Measurements from ENCODE around the gene HOXB2.

The HOXB2 gene

DNA sequence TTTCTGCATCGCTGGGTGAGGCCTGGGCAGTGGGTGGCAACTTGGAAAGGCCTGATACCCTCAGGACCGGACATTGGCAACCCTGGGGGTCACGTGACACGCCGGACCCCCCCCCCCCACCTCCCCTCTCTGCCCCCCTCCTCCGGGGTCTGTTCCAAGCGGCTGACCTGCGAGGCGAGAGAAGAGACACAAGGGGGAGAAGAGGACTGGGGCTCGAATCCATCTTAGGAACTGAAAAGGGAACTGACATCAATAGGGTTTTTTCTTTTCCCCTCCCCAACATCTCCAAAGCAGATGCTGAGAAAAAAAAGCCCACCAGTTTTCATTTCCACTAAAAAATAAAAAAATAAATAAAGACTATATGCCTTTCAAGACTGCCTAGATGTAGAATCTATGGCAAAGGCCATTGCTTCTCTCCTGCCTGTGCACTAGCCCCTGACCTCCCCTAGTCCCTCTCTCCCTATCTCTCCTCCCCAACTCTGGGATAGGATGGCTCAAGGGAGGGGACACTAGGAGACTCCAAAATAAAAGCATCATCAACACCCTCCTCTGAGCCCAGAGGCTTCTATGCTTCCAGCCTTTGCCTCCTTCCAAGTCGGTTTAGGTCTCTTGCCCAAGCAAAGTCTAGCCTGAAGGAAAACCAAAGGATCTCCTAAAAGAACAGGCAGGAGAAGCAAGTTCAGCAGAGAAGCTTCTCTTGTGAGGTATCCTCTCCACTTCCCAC is 7.7 kb upstream of the HOXB2 start:
- DNase-seq (ENCODE audit: low spot score): no peak

- no peak for DNase-seq (ENCODE audit: low spot score)
Measured at GRCh38 chr17:48551596-48552465, 6.9 kb upstream of the HOXB2 start.

DNA sequence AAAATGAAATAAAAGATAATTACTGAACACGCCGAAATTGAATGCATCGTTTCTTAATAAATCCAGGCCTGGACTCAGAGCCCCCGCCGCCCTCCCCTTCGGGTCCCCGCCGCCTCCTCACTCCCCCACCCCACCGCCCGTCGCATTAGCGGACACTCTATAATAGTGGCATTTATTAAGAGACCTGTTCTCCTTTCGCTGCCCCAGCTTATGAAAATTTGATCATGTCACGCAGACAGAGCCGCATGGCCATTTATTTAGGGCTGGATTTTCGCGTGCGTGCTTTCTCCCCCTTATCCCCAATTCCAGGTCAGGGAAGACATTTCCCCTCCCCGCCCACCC is 6.3 kb upstream of the HOXB2 start:
- no peak for DNase-seq (ENCODE audit: low spot score)

DNA sequence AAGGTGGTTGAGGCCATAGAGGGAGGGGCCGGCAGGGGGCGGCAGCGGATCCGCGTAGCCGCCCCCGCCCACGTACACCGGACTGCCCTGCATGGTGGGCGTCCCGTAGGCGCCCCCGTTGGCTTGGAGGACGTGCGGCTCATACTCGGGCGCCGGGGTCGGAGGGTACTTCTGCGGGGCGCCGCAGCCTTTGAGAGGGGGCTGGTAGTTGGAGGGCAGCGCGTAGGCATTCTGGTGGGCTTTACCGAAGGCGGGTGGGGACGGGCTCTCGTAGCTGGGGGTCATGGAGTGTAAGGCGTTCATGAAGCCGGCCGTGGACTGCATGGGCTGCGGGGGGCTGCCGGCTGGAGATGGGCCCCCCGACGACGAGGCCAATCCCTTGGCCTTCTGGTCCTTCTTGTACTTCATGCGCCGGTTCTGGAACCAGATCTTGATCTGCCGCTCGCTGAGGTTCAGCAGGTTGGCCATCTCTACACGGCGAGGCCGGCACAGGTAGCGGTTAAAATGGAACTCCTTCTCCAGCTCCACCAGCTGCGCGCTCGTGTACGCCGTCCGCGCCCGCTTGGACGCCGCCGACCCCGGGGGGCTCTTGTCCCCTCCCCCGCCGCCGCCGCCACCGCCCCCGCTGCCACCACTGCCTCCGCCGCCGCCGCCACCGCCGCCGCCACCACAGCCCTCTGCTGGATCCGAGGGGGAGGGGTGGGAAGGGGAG is 5.7 kb upstream of the HOXB2 start:
- DNase-seq (ENCODE audit: low spot score): no peak

DNA sequence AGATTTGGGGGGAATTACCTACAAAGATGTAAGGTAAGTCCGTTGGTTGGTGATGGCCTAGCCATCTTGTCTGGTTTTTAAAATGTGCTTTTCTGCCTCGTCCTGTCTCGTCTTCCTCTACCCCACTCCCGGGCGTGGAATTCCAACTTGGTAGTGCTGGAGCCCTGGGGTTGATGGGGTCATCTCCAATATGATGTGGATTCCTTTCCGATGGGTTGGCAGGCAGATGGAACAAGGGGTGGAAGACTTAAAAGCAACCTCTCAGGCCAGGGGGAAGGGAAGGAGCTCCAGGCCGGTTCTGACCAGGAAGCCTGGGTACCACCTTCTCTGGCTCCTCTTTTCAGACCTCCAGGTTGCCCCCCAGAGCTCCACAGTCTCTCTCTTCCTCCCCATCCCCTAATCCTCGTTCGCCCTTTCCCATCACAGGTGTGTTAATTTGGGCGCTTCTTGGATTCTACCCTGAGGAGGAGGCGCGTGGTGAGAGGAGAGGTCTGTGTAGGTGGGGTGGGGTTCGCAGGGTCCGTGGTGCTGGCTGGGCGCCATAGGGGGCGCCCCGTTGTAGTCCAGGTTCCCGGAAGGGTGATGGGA is 5.1 kb upstream of the HOXB2 start:
- no peak for DNase-seq (ENCODE audit: low spot score)

GRCh38 chr17:48549281-48549630 is 4.3 kb upstream of the HOXB2 start:
- DNase-seq (ENCODE audit: low spot score): no peak

DNA sequence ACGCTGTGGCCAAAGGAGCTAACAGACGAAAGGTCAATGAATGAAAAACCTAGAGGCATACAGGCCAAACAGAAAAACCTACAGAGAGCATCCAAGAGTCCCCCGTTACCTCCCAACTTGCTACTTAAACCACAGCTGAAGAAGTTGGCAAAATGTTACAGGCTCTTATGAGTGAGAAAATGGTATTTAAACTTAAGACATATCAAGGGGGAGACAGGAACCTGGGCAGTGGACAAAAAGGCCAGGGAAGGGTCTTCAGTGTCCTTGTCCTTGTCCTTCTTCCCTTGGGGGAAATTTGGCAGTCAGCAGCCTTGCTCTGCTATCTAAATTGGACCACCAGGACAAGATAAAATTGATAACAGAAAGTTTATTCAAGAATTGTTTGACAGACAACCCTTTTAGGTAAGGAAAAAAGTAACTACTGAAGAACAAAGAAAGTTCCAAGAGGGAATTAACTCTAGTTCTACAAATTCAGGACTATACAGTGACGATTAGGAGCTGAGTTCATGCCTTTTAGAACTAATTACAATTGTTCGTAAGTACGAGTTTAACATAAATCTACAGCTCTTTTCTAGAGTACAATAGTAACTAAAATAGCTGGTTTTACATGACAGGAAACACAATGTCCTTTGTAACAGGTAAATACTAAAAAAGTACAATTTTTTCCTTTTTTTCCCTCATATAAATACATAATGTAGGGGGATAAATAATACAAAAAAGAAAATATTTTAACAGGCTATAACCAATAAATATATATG is 3.8 kb upstream of the HOXB2 start:
- no peak for DNase-seq (ENCODE audit: low spot score)

DNA sequence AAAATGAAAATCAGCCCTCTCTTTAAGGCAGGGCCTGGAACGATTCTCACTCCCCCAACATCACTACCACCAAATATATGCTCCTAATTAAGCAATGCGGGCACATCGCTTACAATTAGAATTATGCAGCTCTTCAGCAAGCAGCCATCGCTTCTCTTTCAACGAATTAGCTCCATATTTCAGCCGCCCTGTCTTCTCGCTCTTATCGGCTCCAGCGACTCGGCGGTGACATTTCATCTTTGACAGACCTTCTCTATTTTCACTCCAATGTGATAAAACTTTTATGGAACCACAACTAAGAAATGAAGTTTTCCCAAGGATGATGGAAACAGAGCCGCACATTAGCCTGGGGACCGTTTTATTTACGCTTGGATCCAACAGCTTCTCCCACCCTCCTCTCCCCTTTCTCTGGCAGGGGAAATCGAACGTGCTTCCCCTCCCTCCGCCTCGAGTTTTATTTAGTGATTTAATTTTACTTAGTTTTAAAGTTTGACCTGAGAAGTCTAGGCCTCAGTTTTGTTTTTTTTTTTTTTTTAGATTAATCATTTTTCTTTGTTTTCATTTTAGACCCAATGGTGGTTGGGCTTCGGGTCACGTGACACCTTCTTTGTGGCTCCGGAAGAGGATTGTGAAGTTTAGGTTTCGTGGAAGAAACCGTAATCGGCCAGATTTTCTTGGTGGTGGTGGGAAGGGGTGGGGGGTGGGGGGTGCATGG is 3.1 kb upstream of the HOXB2 start:
- DNase-seq (ENCODE audit: low spot score): no peak

- no peak for DNase-seq (ENCODE audit: low spot score)
Measured at GRCh38 chr17:48546924-48547807, 2.3 kb upstream of the HOXB2 start.

- no peak for DNase-seq (ENCODE audit: low spot score)
Measured at GRCh38 chr17:48546137-48546923, 1.4 kb upstream of the HOXB2 start.

DNA sequence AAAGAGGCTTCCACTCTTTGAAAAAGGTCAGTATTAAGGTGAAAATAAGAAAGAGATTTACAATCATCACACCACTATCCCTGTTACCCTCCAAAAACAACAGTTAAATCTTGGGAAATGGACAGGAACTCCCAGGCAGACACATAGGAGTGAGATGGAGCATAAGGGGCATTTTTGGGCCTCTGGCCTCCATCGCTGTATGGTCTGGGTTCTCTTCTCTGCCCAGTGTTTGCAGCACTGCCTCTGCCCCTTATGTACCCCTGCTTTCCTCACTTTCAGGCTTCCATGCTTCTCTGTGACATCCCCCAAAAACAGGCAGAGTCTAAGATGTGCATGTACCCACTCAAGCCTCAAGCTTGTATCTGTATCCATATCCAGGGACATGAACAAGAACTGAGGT is 630 bp upstream of the HOXB2 start:
- no peak for DNase-seq (ENCODE audit: low spot score)

DNA sequence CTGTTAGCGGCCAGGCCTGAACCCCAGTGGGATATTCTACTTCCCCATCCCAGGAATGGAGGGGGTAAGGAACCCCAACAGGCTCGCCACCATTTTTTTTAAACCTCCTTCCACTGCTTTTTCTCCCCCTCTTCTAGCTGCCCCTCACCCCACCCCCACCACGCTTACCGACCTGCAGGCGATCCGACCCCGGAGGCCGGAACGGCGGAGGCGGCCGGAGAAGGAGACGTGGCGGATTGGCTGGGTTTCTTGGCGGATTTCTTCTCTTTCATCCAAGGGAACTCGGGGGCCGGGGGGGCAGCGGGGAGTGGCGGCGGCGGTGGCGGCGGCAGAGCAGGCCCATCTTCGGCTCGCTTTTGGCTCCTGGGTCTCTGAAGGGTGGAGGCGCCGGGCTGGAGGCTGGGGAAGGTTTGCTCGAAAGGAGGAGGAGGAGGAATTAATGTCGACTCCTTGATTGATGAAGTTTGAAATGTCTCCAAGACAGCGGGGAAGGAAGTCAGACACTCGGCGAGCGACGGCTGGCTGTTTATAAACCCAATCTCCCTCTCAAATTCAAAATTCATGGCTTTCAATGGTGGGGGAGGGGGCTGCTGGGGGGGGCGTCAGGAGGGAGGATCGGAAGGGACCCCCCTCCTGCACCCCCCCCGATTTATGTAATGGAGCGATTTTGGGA is 424 bp downstream of the HOXB2 start:
- peak; percentile 83 for DNase-seq (ENCODE audit: low spot score)

GRCh38 chr17:48543854-48544348 is 1.0 kb downstream of the HOXB2 start:
- DNase-seq (ENCODE audit: low spot score): no peak

- peak; percentile 72 for DNase-seq (ENCODE audit: low spot score)
Measured at GRCh38 chr17:48543107-48543853, 1.6 kb downstream of the HOXB2 start.

DNA sequence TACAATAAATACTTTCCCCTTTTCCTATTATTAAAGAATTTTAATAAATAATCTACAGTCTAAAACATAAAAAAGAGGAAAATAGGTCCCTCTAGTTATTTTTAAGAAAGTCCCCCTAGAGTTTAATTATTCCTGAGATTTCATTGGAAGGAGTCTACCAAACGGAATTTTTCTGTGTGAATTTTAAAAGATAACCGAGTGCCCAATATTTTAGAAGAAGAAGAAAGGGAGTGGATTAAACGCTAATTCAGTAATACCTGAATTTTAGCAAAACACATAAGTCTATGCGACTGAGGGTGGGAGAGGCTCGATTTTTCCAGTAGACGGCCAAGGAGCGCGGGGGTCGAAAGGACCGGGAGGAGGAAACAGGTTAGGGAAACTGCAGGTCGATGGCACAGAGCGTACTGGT is 2.2 kb downstream of the HOXB2 start:
- no peak for DNase-seq (ENCODE audit: low spot score)

DNA sequence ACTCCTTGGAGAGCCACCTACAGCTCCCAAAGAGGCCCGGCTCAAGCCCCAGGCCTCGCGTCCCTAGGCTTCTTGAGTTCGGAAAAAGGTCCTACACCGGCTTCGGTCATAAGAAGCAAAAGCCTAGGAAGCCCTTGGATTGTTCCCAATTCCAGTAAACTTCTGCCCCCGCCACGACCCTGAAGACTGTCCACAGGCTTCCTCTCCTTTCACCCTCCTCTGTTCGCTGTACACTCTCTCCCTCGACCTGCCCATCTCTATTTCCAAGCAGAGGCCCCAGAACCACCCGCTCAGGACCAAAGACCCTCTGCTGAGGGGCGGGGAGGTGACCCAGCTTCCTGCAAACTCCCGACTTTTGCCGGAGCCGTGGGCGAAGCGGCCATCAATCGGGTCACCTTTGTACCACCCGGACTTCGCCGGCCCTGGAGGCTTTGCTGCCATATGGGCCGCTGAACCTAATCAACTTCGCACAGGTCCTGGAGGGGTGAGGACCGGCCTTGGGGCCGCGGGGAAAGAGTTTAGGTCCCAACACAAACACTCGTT is 2.7 kb downstream of the HOXB2 start:
- DNase-seq (ENCODE audit: low spot score): no peak

DNA sequence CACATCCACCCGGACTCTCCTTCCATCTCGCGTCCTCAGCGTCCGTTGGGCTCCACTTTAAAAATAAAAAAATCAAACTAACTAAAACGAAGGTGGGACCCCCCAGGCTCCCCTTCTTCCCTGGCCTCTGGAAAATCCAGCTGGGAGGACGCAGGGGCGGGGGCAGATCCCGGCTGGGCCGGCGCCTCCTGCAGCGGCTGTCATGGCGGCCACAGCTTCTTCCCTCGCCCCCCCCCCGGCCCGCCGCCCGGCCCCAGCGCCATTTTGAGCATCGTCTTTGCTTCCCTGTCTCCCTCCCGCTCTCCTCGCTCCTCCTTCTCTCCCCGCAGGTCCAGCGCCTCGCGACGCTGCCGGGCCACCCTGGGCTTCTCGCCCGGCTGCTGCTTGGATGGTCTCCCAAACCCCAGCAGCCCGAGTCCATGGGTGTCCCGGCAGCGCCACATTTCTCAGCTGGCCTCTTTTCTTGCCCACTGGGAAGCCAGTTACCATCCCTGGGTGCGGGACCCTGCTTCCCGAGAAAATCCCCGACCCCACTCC is 3.3 kb downstream of the HOXB2 start:
- DNase-seq (ENCODE audit: low spot score): peak; percentile 84
